NCI-H146 treated with DMSO at 0.1 percent for 48 hours (cell line): ENCODE measurements around the gene TESMIN.

Source experiments
- DNase-seq: peaks from one replicate; lab custom pipeline; 2025; ENCODE audit not compliant: unreplicated experiment; lab: John Stamatoyannopoulos, UW

The TESMIN gene

DNA sequence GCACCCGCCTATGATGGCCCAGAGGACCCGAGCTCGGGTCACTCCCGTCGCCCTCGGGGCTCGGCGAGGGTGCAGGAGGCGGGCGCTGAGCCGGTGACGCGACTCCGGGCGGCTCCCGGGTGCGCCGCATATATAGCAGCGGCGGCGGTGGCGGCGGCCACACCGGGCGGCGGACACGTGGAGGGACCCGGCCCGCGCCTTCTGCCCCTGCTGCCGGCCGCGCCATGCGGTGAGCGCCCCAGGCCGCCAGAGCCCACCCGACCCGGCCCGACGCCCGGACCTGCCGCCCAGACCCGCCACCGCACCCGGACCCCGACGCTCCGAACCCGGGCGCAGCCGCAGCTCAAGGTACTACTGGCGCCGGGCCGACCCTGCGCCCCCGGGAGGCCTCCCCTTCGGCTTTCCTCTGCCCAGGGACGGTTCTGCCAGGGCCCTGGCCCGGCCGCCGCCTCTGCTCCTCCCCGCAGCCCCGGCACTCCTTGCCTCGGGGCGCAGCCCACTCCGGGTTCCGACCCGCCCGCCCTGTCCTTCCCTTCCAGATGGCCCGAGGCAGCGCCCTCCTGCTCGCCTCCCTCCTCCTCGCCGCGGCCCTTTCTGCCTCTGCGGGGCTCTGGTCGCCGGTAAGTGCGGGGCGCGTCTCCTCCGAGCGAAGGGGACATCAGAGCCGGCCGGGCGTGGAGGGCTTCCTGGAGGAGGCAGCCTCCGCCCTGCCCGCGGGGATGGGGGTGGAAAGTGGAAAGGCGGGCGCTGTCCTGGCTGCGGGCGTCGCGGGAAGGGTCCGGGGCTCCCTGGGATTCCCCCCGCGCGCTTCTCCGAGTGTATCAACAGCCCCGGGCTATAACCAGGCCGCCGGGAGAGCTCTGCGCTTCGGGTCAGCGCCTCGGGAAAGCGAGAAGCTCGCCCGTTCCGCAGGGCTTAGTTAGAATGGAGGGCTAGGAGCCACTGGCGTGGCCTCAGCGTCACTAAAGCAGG lies 66.6 kb downstream of the TESMIN start, which contains the start of gene GAL:
Gene GAL, plus strand, starts transcription at position 160 of the 972 bp plus-strand sequence. Its CDS starts 380 bp downstream, at position 540.
- no peak for DNase-seq

DNA sequence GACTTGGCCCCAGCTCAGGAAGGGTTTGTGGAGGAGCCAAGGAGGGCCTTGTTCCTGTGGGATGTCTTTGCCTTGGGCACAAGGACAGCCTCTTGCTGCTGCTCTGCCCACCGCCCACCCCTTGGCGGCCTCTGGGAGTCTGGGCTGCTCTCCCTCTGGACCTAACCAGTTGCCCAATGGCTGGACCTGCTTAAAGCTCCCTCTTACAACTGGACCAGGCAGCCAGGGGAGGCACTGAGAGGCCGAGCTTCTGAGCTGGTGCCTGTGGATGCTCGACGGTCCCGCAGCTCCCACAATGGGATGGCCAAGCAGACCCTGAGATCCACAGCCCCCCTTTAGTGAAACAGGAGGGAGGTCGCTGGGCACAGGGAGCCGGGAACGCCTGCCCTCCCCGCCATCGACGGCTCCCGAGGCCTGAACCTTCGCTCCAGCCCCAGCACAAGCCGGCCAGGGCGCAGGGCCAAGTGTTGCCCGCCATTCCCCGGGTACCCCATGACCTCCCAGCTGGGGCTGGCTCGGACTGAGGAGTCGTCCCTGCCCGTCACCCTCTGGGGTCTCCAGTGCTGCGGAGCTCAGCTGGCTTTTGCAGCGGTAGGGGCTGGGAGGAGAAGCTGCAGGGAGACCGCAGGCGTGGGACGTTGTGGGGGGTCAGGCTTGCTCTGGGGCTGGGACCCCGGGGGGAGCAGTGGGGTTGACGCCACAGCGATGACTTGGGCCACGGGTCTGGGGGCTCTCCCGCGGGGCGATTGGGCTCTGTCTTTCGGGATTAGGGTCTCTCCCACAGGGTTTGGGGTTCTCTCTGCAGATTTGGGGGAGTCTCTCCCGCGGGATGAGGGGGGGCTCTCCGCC lies 67.6 kb downstream of the TESMIN start:
- DNase-seq: no peak

DNA sequence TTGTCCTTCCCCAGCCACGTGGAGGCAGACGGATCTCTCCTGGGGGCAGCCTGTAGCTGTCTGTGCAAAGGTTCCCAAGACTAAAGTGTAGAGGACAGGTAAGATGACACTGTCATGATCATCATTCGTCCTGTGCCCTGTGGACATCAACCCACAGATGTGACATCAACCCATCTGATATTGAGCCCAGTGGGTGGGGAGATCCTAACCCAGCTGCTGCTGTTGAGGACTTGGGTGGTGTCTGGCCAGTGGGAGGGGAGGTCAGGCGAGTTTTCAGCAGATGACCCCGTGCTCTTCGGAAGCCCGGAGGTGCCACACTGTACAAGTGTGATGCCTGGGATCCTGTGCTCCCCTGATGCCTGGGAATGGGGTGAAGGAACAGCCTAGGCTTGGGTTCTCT lies 68.2 kb downstream of the TESMIN start:
- DNase-seq: no peak

DNA sequence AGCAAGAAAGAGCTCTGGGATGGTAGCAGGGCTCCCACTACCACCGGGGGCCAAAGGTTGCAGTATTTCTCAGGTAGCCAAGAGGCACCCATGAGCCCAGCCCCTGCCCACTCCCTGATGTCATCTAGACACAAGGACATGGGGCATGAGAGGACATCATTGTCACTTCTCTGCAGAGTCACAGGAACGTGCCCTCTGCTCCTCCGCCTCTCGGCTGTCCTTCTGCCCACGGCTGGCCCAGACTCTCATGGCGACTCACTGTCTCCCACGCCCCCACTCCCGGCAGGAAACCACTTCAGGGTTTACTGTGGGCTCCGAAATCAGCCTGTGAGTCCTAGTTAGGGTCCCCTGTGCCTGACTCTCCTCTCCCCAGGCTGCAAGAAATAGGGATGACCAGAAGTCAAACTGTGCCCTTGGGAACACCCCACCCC lies 68.8 kb downstream of the TESMIN start:
- DNase-seq: no peak

DNA sequence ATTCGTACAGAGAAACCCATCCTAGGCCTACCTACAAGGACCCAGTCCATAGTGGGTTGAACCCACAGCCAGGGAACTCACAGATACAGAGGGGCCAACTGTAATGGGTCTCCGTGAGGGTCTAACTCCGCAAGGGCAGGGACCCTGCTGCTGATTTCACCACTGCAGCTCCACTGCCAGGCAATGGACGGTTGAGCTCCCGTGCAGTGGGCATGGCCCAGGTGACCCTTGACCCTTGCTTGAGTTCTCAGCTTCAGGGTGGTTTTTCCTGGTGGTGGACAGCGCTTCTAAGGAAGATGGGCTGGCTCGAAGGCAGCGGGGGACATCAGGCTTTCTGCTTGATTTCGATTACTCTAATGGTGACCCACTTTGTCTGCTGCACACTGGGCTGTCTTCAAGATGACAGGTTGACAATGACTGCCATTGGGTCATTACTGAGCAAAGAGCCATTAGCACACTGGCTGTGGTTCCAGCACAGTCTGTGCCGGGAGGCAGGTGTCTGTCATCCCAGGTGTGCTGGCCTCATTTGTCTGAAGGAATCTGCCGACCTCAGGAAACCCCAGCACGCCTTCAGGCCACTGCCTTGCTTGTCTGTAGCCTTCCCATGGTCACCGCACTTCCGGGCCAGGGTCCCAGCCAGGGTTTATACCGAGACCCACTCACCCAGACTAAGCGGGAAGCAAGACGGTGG lies 70.6 kb downstream of the TESMIN start:
- no peak for DNase-seq

DNA sequence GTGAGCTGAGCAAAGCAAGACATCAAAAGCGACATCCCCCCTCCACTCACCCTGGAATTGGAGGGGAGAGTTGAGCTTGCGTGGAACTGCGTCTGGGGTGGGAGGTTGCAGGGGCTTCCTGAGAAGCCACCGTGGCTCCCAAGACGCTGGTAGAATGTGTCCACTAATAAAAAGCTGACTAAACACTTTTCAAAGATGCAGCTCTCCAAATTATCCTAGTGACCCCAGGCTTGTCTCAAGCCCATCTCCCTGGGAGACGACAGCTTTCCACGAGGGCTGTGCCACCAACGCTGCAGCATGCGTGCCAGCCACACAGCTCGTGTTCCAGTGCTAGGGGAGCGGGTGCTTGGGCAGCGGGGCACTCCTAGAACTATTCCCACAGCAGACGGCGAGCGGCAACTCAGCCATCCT lies 73.3 kb downstream of the TESMIN start:
- DNase-seq: no peak

DNA sequence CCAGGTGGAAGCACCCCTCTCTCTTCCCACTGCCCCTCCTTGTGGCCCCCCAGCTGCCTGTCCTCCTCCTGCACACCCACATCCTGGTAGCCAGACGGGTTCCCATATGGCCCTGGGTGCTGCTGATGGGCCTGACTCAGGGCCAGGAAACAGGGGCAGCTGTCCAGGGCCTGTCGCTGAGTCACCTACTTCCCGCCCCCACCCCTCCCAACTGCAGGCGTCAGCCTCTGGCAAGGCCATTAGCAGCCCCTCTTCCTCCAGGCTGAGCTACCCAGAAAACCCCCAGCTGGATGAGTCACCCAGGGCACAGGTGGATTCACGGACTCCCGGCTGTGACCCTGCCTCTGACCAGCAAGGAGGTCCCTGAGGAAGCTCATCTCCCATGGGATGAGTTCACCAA lies 73.9 kb downstream of the TESMIN start:
- no peak for DNase-seq

DNA sequence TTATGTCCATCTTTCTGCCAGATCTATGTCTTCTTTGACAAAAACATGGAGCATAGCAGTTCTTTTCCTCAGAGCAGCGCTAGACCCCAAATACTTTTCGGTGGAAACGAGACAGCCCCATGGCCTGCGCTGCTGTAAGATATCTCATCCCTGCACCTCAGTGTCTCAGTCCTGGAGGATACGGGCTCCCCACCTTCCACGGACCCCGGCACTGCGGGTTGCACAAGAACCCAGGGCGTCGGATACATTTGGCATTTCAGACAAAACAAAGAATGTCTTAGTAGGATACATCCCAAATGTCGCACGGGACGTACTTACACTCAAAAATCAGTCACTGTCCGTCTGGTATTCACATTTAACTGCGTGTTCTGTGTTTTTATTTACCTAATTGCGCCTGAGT lies 76.9 kb downstream of the TESMIN start:
- no peak for DNase-seq

DNA sequence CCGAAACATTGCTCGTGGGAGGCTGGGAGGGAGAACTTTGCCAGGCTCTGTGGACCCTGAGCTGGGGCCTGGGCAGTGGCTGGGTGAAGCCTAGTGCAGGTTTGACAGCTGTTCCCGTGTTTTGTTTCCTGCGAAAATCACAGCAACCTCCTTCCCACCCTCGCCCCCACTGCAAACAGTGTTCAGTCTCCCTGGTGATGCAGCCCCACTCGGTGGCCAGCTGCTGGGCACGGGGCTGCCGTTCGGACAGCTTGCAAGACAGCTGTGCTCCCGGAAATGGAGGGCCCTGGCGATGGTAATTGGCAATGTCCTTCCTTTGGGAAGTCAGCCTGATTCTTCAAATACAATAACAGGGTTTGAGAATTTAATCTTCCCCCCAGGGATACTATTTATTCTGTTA lies 77.3 kb downstream of the TESMIN start:
- no peak for DNase-seq

DNA sequence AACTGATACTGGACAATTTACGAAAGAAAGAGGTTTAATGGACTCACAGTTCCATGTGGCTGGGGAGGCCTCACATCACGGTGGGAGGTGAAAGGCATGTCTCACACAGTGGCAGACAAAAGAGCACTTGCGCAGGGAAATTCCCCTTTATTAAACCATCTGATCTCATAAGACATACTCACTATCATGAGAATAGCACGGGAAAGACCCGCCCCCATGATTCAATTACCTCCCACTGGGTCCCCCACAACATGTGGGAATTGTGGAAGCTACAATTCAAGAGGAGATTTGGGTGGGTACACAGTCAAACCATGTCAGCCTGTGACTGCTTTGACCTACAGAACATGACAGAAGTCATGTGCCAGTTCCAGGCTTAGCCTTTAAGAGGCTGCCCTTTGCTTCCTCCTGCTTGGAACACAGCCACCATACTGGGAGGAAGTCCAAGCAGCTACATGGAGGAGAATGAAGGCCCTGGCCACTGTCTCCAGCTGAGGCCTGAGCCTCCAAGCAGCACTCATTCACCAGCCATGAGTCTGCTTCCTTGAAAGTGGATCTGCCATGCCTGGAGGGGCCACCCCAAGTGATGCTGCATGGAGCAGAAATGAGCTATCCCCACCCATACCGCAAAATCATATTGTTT lies 77.9 kb downstream of the TESMIN start:
- no peak for DNase-seq

DNA sequence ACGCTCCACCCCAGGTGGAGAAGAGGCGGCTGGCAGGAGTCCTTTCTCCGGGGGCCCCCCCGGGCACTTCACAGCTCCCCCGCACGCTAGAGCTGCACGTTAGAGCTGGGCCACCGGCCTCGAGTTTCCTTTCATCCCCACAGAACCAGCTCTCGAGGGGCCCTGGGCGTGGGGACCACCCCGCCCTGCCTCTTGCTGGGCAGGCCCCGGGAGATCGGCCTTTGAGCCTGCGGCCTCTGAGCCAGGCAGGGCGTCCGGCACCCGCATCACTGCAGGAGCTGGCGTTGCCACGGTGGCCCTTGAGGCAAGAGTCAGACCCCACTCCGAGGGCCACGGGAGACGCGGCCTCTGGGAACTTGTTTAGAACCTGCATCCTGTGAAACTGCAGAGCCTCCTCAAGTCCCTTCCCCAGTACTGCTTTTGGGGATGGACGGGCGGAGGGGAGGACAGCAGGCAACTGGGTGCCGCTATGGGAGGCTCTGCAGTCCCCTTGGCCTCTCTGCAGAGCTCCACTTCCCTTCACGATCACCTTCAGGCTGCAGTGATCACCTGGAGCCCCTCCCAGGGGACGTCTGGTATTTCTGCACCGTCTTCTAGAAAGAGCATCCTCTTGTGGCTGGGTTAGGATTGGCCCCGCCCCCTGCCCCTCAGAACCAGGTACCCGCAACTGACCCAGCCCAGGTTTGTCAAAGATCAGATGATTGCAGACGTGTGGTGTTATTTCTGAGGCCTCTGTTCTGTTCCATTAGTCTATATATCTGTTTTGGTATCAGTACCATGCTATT lies 80.9 kb downstream of the TESMIN start:
- DNase-seq: no peak

DNA sequence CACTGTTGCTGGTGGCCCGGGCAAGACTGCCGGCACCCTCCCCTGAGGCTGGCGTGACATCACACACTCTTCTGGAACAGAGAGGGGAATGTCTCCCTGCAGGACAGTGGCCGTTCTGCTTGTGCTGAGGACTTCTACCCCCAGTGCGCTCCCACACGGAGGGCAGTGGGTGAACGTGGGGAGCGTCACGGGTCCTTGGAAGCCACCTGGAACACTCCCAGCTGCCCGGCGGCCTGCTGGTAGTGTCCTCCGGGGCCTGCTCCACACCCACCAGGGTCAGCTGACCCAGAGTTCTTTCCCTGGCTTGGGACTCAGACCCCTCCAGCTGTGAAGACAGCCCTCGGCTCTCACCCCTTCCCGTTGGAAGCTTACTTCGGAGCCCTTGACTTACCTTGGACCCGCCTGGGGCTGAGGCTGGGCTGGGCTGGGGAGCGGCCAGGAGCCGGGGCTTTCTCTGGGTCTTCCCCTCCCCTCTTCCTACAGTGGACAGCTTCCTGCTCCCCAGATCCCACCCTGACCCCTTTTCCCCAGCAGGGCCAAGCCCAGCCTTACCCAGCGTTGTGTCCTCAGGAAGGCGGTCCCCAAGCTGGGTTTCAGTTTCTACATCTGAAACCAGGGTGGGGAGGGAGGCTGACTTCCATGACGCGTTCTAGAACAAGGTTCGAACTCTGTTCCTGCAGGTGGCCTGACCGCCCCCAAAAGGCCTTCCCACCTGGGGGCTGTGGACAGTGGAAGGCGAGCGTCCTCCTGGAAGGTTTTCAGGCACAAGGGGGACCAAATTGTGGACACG lies 81.8 kb downstream of the TESMIN start:
- DNase-seq: no peak

DNA sequence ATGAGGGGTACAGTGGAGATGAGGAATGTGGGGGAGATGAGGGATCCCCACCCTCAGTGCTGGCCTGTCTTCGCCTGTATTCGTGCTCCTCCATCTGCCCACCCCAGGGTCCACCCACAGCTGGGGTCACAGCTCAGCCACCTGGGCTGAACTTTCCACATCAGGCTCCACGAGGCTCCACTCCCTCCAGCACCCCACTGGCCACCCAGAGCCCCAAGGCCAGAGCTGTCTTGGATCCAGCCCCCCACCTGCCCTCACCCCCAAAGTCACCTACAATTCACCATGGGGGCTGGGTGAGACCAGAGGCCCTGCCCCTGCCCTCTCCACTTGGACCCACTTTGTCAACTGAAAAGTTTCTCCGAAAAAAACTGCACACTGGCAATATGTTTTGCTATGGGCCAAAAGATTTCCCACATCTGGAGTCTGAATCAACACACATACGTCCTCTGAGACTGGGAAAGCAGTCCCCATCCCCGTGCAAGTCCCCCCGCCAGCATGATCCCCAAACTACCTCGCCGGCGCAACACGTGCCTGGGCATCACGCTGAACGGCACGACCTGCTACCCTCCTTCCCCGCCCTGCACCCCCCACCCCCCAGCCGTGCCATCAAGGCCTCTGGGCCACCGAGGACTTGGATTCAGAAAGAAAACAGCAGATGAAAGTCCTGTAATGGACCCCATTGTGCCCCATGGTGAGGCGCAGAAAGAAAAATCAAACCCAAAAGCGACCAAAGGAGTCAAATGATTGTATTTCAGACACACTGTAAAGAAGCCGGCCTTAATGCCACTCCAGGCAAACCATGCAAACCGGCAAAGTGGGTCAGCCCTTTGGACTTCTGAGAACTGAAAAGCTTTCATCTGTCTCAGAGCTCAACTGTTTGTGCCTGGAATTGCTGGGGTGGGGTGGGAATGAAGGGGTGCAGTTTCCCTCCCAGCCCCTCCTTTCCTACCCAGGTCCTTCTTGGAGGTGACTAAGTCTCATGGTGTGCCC lies 83.5 kb downstream of the TESMIN start:
- DNase-seq: no peak

DNA sequence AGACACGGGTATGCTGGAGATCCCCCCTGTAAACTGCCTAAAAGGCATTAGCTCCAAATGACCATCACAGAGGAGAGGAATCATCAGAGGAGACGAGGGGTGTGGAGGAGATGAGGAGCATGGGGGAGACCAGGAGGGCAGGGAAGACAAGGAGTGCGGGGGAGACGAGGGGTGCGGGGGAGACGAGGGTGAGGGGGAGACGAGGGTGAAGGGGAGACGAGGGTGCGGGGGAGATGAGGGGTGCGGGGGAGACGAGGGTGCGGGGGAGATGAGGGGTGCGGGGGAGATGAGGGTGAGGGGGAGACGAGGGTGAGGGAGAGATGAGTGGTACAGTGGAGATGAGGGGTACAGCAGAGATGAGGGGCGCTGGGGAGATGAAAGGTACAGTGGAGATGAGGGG lies 84.5 kb downstream of the TESMIN start:
- DNase-seq: no peak

DNA sequence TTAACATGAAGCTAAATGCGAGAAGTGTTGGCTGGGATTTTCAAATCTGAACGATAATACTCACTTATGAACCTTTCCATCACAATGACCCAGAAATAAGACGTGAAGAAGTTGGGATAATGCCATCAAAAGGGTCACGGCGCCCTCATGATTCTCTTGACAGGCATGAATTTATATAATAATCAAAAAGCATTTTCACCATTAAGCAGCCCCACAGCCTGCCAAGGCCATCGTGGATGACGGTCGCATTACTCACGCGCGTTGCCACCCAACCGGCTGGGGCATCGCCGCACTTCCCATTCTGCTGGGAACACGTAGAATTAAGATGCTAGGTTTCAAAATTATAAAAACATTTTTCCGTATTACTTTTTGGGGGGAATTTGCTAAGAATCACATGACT lies 85.9 kb downstream of the TESMIN start:
- no peak for DNase-seq

DNA sequence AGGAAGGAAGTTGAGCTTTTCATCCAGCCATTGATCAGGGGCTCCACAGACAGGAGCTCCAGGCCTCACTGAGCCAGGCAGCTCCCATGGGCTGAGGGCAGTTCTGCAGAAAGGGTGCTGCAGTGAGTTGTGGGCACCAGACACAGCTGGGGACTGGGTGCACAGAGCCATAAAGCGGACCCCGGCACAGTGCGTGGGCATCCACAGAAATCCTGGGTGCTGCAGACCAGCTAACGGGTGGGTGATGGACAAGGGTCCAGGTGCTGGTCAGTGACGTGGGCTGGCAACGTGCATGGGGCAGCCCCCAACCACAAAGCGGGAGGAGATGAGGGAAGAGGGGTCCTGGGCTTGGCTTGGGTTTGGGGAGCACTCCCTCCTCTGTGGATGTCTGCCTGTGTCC lies 86.4 kb downstream of the TESMIN start:
- no peak for DNase-seq

DNA sequence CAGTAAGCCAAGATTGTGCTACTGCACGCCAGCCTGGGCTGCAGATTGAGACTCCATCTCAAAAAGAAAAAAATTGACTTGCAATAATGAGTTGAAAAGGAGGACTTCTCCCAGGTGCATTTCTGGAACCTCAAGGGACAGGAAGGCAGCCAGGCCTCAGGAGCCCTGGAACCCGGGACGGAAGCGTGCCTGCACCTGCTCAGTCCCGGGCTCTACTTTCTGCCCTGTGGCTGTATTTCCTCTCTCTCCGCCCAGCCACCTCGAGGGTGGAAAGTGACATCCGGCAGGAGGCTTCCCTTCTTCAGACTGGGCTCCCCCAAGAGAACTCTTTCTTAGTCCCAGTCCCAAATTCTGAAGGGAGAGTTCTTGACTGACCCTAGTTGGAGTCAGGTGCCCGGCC lies 87.2 kb downstream of the TESMIN start:
- no peak for DNase-seq

DNA sequence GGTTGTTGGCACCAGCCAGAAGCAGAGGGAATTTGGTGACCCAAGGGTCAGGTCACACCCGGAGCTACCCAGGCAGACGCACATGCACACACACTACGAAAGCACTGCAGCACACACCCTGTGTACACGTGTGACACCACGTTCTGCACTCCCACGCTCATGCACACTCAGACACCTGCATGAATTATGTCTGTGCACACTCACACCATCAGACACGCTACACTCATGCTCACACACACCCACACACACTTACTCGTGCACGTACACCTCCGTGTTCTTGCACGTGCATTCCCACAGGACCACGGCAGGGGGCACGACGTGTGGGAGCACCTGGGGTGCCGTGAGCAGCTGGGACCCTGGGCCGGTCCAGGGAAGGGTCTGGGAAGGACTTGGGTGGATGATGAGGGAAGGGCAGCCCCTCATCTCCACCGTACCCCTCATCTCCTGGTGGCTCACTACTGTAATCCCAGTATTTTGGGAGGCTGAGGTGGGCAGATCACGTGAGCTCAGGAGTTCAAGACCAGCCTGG lies 87.8 kb downstream of the TESMIN start:
- DNase-seq: no peak
